ENCODE measurements around the gene RPEL1. TPM values are rescaled to one million over a fixed set of nuclear protein-coding genes. Genes with fewer than 3 reads are reported as not detected.

Gene RPEL1
- total RNA-seq, 1 experiment from 2014 or later: 0.17 TPM

GRCh38 chr10:103277713-103278536, 32.2 kb downstream of the RPEL1 start:
- DNase-seq (ENCODE audit: extremely low read depth, low read depth): no peak

- no peak for DNase-seq (ENCODE audit: extremely low read depth, low read depth)
These were observed 32.8 kb downstream of the RPEL1 start for GRCh38 chr10:103278537-103278823.

GRCh38 chr10:103278862-103279298, 33.2 kb downstream of the RPEL1 start:
- DNase-seq (ENCODE audit: extremely low read depth, low read depth): peak; percentile 48

GRCh38 chr10:103280031-103280430, 34.3 kb downstream of the RPEL1 start:
- DNase-seq (ENCODE audit: extremely low read depth, low read depth): no peak

GRCh38 chr10:103280506-103280905, 34.8 kb downstream of the RPEL1 start:
- no peak for DNase-seq (ENCODE audit: extremely low read depth, low read depth)

- no peak for DNase-seq (ENCODE audit: extremely low read depth, low read depth)
These were observed 36.1 kb downstream of the RPEL1 start for GRCh38 chr10:103281753-103282152.

- DNase-seq (ENCODE audit: extremely low read depth, low read depth): no peak
These were observed 37.3 kb downstream of the RPEL1 start for GRCh38 chr10:103282961-103283360.

- peak; percentile 29 for DNase-seq (ENCODE audit: extremely low read depth, low read depth)
These were observed 38.5 kb downstream of the RPEL1 start for GRCh38 chr10:103284170-103284569.

- no peak for DNase-seq (ENCODE audit: extremely low read depth, low read depth)
These were observed 42.3 kb downstream of the RPEL1 start for GRCh38 chr10:103287992-103288391.

GRCh38 chr10:103291588-103291987, 45.9 kb downstream of the RPEL1 start:
- no peak for DNase-seq (ENCODE audit: extremely low read depth, low read depth)

GRCh38 chr10:103295374-103296015, 49.8 kb downstream of the RPEL1 start:
- DNase-seq (ENCODE audit: extremely low read depth, low read depth): no peak

Other genes with a start within 250 kb of the RPEL1 start
- gene NT5C2, start 52.6 kb upstream of the RPEL1 start, total RNA-seq (2014; rRNA removed; shearing (Covaris generic)): 170 and 220 TPM in 2 replicates
- not detected in 2 replicates for gene INA, start 31.3 kb downstream of the RPEL1 start, total RNA-seq (2014; rRNA removed; shearing (Covaris generic))
- gene PCGF6, start 105.3 kb downstream of the RPEL1 start, total RNA-seq (2014; rRNA removed; shearing (Covaris generic)): 12.9 and 15.3 TPM in 2 replicates
- 9.1 and 9.8 TPM in 2 replicates for gene TAF5, start 122.1 kb downstream of the RPEL1 start, total RNA-seq (2014; rRNA removed; shearing (Covaris generic))
- gene ATP5MK, start 150.6 kb downstream of the RPEL1 start, total RNA-seq (2014; rRNA removed; shearing (Covaris generic)): 409 and 479 TPM in 2 replicates
- 45.6 and 51.4 TPM in 2 replicates for gene PDCD11, start 150.7 kb downstream of the RPEL1 start, total RNA-seq (2014; rRNA removed; shearing (Covaris generic))
- 16.6 and 18.1 TPM in 2 replicates for gene CALHM2, start 206.5 kb downstream of the RPEL1 start, total RNA-seq (2014; rRNA removed; shearing (Covaris generic))
- gene CALHM1, start 213.0 kb downstream of the RPEL1 start, total RNA-seq (2014; rRNA removed; shearing (Covaris generic)): not detected in 2 replicates
- not detected in 2 replicates for gene CALHM3, start 233.4 kb downstream of the RPEL1 start, total RNA-seq (2014; rRNA removed; shearing (Covaris generic))
- gene NEURL1, start 247.8 kb downstream of the RPEL1 start, total RNA-seq (2014; rRNA removed; shearing (Covaris generic)): 0.14 TPM in 1 of 2 replicates, not detected in the other